HG03039 (cell line): ENCODE results near the gene BCAS2.

Experiments
- ATAC-seq: cut with Tn5 transposase; IDR thresholded peaks from one replicate; pipeline ENCODE4 v1.9.1; 2021; ENCODE audit warnings: mild to moderate bottlenecking, moderate library complexity; ENCODE audit not compliant: unreplicated experiment

BCAS2 gene

DNA sequence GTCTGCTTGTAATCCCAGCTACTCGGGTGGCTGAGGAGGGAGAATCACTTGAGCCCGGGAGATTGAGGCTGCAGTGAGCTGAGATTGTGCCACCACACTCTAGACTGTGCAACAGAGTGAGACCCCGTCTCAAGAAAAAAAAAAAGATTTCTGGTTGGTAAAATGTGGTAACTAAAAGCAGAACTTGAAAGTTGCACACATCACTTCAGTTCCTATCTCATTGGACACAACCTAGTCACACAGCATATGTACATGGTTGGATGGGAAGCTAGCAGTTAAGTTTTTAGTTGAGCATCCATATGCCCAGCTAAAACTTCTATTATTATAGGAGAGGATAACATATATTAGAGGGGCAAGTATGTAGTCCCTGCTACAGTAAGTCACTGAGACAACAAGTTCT lies 22.1 kb downstream of the BCAS2 start:
- no peak for ATAC-seq

DNA sequence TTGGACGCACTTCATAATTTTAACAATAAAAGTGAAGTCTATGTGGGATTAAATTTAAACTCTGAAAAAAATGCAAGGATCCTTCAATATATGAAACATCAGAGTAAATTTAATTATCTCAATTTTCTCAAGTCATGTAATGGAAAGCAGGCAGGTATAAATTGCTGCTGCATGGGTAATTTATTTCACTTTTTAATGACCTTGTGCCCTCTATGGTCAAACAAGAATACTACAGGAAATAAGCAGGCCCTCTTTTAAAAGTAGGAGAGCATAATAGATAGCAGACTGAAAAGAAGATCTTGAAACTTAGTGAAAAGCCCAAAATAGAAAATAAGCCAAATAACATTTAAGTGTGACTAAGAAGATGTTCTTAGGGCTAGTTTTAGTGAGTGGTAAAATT lies 22.9 kb downstream of the BCAS2 start:
- ATAC-seq = peak; percentile 71

DNA sequence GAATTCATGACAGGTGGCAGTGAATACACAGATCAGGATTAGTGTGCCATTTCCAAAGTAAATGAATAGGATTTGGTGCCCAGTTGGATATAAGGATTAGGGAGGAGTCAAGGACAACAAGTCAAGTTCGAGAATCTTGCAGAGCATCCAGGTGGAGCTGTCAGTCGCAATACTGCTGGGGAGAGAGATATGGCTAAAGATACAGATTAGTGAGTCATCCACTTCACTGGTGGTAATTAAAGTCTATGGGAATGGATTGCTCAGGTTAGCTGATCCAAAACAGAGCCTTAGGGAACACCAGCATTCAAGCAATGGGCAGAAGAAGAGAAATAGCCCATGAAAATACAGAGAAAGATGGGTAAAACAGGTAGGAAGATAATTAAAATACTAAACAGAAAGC lies 26.8 kb downstream of the BCAS2 start:
- no peak for ATAC-seq

DNA sequence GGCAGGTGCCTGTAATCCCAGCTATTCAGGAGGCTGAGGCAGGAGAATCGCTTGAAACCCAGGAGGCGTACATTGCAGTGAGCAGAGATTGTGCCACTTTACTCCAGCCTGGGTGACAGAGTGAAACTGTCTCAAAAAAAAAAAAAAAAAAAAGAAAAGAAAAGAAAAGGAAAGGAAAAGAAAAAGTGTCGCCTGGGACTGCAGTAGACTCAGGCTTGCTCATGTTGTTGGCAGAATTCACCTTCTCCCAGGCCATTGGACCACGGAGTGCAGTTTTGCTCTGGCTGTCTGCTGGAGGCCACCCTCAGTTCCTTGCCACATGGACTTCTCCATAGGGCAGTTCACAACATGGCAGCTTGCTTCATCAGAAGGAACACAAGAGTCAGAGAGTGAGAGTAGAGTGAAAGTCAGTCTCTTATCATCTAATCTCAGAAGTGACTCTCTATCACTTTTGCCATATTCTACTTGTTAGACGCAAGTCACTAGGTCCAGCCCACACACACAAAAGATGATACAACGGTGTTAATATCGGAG lies 29.2 kb downstream of the BCAS2 start:
- no peak for ATAC-seq

DNA sequence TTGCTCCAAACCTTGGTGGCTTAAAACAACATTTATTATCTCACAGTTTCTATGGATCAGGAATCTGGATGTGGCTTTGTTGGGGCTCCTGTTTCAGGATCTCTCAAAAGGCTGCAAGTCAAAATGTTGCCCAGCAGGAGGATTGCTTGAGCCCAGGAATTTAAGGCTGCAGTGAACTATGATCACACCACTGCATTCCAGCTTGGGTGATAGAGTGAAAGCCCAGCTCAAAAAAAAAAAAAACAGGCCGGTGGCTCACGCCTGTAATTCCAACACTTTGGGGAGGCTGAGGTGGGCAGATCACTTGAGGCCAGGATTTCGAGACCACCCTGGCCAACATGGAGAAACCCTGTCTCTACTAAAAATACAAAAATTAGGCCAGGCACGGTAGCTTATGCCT lies 30.0 kb downstream of the BCAS2 start:
- ATAC-seq = no peak

DNA sequence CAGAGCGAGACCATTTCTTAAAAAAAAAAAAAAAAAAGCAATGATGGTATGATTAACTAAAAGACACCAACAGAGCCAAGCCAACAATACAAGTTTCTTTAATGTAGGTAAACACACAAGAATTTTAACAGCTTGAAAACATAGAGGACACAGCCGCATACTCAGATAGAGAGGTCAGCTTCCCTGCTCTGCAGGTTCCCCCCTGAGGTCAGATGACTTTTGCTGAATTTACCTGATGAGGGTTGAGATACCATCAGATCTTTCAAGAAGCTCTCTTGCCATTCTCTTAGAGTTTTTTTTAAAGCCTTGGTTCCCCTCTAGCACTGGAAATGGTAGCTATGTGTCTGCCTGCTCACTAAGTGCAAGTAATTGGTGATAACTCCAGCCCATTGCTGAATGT lies 31.1 kb downstream of the BCAS2 start:
- ATAC-seq = no peak

DNA sequence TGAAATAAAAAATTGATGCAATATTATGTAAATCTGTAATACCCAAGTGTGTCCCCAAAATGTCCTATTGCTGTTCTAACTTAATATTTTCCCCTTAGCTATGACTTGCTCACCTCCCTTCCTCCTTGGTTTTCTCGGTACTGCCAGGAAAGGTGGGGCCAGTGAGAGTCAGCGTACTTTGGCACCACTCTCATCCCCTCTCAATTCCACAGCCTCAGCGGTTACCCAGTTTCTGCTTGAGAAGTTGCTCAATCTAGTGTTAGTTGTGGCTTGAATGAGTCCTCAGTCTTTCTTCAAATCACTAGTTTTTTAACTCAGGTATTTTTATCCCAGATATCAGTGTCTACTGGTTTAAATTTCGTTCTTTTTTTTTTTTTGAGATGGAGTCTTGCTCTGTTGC lies 32.3 kb downstream of the BCAS2 start:
- no peak for ATAC-seq

DNA sequence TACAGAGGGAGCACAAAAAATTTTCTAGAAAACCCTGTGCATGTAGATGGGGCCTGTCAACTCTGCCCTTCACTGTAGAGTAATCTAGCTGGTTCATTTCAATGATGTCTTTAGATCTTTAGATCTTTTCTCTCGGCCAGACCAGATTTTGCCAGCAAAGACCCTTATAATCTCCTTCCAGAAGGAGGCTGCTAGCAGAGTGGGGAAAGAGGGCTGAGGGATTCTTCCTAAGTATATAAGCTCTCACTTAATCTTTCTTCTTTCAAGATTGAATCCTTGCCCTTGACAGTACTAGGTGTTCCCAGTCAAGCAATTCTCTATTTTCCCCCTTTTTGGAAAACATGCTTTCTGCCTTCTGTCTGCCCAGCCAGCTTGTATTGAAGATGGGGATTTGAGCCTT lies 34.3 kb downstream of the BCAS2 start:
- ATAC-seq = no peak

DNA sequence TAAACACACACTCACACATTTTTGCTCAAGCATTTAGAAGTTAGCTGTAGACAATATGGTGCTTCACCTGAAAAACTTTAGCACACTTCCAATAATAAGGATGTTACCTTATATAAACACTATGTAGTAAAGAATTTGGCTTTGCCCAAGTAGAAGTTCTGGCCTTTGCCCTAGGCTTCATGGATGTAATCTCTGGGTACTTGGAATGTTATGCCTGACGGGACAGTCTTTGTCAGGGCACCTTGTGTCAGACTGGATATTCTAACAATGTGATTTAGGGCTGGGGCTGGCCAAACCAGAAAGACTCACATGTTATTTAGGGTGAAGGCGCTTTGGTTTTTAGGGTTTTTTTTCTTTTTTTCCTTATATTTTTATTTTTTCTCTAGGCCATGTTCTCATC lies 35.6 kb downstream of the BCAS2 start:
- no peak for ATAC-seq

DNA sequence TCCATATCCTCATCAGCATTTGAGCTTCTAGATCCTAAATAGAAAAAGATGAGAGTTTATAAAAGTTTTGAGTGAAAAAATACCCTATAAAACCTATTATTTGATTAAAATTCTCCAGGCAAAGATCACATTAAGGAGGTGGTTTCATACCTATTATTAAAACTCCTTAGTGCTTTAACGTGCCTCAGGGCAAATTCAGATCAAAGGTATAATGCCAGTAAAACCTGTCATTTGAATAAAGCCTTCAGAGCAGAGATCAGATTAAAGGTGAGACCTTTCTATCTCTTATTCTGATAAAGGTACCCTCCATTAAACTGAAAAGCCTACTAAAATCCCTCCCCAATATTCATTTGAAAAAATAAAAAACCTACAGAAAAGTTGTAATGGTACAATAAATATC lies 36.1 kb downstream of the BCAS2 start:
- ATAC-seq = no peak

DNA sequence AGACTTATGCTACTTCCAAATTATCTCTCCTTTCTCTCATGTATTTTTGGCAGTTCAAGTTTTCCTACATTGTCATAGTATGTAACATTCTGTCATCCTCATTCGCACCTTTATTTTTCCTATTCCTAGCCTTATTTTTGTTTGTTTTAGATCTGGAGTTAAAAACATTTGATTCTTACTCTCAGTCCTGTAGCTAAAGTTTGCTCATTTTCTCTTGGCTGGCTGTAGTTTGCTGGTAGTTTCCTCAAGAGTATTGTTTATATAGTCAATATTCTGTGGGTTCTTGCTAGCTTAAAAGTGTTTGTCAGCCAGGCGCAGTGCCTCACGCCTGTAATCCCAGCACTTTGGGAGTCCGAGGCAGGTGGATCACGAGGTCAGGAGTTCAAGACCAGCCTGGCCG lies 40.6 kb downstream of the BCAS2 start:
- ATAC-seq = no peak

DNA sequence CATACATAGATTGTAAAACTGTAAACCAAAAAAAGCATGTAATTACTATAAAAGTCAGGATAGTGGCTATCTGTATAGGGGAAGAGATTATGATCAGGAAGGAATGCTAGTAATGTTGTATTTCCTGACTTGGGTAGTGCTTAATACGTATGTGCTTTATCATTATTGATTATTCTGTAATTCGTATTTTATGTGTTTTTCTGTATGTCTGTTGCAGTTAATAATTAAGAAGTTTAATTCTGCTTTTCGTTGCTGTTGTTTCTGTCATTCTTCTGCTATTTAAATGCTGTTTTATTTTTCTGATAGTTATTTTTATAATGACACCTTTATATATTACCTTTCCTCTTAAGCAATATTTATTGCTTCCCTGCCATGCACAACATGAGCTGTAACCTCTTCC lies 41.1 kb downstream of the BCAS2 start:
- no peak for ATAC-seq

DNA sequence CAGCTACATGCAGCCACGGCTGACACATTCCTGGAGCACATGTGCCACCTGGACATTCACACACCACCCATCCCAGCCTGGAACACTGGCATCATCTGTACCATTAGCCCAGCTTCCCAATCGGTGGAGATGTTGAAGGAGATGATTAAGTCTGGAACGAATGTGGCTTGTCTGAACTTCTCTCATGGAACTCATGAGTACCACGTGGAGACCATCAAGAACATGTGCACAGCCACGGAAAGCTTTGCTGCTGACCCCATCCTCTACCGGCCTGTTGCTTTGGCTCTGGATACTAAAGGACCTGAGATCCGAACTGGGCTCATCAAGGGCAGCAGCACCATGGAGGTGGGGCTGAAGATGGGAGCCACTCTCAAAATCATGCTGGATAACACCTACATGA lies 45.4 kb downstream of the BCAS2 start:
- ATAC-seq = no peak

DNA sequence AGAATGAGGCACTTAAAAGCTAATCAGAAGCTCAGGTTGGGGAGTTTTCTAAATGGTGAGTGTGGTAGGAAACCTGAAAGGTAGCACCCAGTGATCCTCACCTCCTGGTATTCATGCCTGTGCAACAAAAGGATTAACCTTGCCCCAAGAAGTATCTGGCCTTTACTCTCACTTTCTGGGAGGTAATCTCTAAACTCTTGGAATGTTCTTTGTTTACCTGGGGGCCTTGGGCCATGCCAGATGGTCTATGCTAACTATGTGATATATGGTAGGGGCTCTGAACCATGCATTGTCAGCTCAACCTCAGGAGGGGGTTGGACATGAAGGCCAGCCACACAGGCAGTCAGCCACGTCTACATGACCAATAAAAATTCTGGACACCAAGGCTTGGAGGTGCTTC lies 46.0 kb downstream of the BCAS2 start:
- no peak for ATAC-seq

DNA sequence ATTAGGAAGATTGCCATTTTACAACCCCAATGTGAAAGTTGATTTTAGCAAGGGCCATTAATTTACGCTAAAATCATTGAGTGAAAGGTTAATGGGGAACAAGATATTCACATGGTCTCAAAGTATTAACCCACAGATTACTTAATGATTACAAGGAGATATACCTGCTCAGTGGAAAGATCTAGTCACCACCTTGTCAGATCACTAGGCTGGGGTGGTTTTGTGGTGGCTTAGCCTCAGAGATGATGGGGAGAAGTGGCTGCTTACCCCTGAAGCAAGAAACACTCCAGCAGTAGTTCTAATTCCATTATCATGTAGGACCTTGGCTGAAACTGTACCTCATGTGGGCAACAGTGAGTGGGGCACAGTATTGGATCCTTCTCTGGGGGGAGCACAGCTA lies 50.3 kb downstream of the BCAS2 start:
- ATAC-seq = no peak

DNA sequence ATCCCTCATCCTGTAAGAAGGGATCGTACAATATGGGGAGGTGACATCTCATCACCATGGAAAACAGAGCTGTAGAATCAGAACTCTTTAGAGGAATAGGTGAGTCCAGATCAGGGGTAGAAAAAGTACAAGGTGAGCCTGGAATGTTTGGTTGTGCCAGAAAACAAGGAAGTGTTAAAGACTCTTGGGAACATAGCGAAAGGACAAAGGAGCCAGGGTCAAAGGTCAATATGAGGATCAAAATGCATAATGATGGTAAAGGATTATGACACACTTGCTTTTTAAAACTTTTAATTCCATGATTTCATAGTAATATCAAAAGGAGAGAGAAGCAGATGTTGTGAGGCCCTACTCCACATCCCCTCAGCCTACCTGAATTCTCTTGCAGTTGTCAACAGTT lies 51.2 kb downstream of the BCAS2 start:
- ATAC-seq = no peak

DNA sequence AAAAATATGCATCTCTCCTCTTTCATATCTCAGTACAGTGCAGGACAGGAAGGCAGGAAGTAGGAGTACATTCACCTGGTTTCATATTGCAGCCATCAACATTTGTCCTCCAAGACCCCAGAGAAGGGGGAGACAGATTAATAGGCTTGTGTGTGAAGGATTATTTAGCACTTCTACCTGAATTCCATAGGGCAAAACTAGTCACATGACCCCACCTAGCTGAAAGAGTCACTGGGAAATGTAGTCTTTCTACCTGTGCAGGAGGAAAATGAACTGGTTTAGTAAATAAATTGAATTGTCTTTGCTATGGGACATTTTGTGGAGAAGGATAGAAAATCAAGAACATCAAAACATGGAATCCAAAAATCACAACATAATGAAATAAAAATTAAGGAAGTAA lies 56.5 kb downstream of the BCAS2 start:
- no peak for ATAC-seq

DNA sequence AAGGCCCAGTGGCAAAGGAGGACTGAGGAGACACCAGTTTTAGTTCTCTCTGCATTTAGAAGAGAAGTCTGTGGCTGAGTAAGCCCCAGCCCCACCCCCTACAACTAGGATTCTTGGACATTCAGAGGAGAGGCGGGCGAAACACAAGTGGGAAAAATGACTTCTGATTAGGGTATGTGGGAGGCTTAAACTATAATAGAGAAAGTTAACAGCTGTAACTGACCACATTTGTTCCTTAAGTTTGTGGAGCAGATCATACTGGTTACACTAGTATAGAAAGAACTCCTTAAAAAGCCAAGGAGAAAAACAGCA lies 59.2 kb downstream of the BCAS2 start:
- ATAC-seq = no peak

DNA sequence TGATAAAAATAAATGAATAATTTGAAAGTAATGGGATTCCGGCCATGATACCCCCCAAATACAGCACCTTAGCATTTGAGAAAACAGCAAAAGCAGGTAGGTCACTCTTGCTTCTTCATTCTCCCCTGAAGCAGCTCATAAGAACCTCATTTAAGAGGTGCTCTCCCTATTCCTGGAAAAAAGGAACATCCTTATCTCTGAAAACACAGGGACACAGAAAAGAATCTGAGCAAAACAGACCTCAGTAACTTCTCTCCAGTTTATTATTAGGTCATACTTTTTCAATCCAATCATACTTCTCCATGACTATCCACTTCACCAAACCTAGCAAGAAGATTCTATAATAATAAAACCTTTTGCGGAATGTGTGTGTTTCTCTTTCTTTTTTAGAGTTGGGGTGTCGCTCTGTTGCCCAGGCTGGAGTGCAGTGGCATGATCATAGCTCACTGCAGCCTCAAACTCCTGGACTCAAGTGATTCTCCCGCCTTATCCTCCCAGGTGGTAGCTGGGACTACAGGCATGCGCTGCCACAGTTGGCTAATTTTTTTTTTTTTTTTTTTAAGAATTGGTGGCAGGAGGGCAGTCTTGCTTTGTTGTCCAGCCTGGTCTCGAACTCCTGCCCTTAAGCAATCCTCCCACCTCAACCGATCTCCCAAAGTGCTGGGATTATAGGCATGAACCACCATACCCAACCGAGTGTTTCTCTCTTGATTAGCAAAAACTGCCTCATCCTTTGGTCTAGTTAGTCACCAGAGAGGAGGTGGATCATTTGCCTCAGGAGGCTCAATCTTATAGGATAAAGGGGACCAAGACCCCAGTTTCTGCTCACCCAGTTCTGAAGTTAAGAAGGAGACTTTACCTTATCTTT lies 59.8 kb downstream of the BCAS2 start:
- ATAC-seq = no peak
